Liver (tissue), 9 donors: ENCODE measurements around the gene DHCR7. TPM values are rescaled to one million over a fixed set of nuclear protein-coding genes. Genes with fewer than 3 reads are reported as not detected.

Source experiments
- DNase-seq: peaks from one replicate; pipeline ENCODE4 v3.0.0-alpha.2; 2017; ENCODE audit warnings: low spot score
- H3K27ac ChIP-seq, 2 donors: one replicate each; pipeline ENCODE4 v1.7.0; 2013; ENCODE audit warnings: inconsistent platforms in 2 of 2, low read length in 2 of 2, control low read depth in 1 of 2, low read depth in 1 of 2, mild to moderate bottlenecking in 1 of 2
- H3K27me3 ChIP-seq, 4 donors: one replicate each; pipeline versions ENCODE4 v1.6.1 to v1.7.0; 2013; ENCODE audit warnings: low read length in 3 of 4, inconsistent platforms in 1 of 4, mild to moderate bottlenecking in 1 of 4, moderate library complexity in 1 of 4; ENCODE audit not compliant: control insufficient read depth in 4 of 4, insufficient read depth in 4 of 4
- H3K36me3 ChIP-seq, 4 donors: one replicate each; pipeline versions ENCODE4 v1.6.1 to v1.7.0; 2013; ENCODE audit warnings: low read length in 3 of 4, mild to moderate bottlenecking in 3 of 4, low read depth in 1 of 4, moderate library complexity in 1 of 4; ENCODE audit not compliant: control insufficient read depth in 4 of 4, insufficient read depth in 3 of 4
- H3K4me1 ChIP-seq, 4 donors: one replicate each; pipeline versions ENCODE4 v1.6.1 to v1.7.0; 2013; ENCODE audit warnings: low read length in 3 of 4, mild to moderate bottlenecking in 3 of 4, moderate library complexity in 1 of 4; ENCODE audit not compliant: control insufficient read depth in 4 of 4, insufficient read depth in 4 of 4
- H3K4me3 ChIP-seq, 3 donors: one replicate each; pipeline versions ENCODE4 v1.6.1 to v1.7.0; 2013; ENCODE audit warnings: low read length in 3 of 3, control low read depth in 1 of 3, low read depth in 1 of 3, mild to moderate bottlenecking in 1 of 3
- H3K9ac ChIP-seq, 2 donors: one replicate each; pipeline ENCODE4 v1.7.0; 2013; ENCODE audit warnings: low read length in 2 of 2, mild to moderate bottlenecking in 2 of 2, moderate library complexity in 2 of 2, control low read depth in 1 of 2, low read depth in 1 of 2
- H3K9me3 ChIP-seq, 4 donors: one replicate each; pipeline versions ENCODE4 v1.6.1 to v1.7.0; 2013; ENCODE audit warnings: low read length in 3 of 4; ENCODE audit not compliant: control insufficient read depth in 4 of 4
- ATF3 ChIP-seq: IDR thresholded peaks from 2 replicates; pipeline ENCODE4 v1.6.1; 2016; ENCODE audit warnings: antibody characterized with exemption
- CTCF ChIP-seq: fragments of 150-350 bp; IDR thresholded peaks from 2 replicates; pipeline ENCODE4 v1.5.1; 2017; ENCODE audit warnings: improper control_type of control experiment, low read depth, low read length; ENCODE audit not compliant: missing input control
- EGR1 ChIP-seq, 2 donors: IDR thresholded peaks; 2 replicates each; pipeline ENCODE4 v1.6.1; 2016 to 2018; ENCODE audit warnings: antibody characterized with exemption in 2 of 2, low read depth in 2 of 2
- FOXA1 ChIP-seq: IDR thresholded peaks from 2 replicates; pipeline ENCODE4 v1.6.1; 2016; ENCODE audit warnings: antibody characterized with exemption
- FOXA2 ChIP-seq: IDR thresholded peaks from 2 replicates; pipeline ENCODE4 v1.6.1; 2016; ENCODE audit warnings: antibody characterized with exemption
- GABPA ChIP-seq, 2 donors: IDR thresholded peaks in 1 of 2; conservative IDR thresholded peaks in 1 of 2; 2 replicates each; pipeline ENCODE4 v1.6.1; 2016; ENCODE audit warnings: antibody characterized with exemption in 2 of 2, mild to moderate bottlenecking in 1 of 2, moderate library complexity in 1 of 2
- HNF4A ChIP-seq, 2 donors: conservative IDR thresholded peaks; 2 replicates each; pipeline ENCODE4 v1.6.1; 2016; ENCODE audit warnings: antibody characterized with exemption in 2 of 2, mild to moderate bottlenecking in 2 of 2
- HNF4G ChIP-seq: IDR thresholded peaks from 2 replicates; pipeline ENCODE4 v1.6.1; 2016; ENCODE audit warnings: antibody characterized with exemption
- JUND ChIP-seq, 2 donors: IDR thresholded peaks; 2 replicates each; pipeline ENCODE4 v1.6.1; 2016; ENCODE audit warnings: antibody characterized with exemption in 2 of 2
- NR2F2 ChIP-seq: IDR thresholded peaks from 2 replicates; pipeline ENCODE4 v1.6.1; 2016; ENCODE audit warnings: antibody characterized with exemption
- RAD21 ChIP-seq, 2 donors: IDR thresholded peaks; 2 replicates each; pipeline ENCODE4 v1.6.1; 2016; ENCODE audit warnings: antibody characterized with exemption in 2 of 2, mild to moderate bottlenecking in 2 of 2
- REST ChIP-seq: IDR thresholded peaks from 2 replicates; pipeline ENCODE4 v1.6.1; 2016; ENCODE audit warnings: antibody characterized with exemption, mild to moderate bottlenecking
- RXRA ChIP-seq, 2 donors: IDR thresholded peaks; 2 replicates each; pipeline ENCODE4 v1.6.1; 2017 to 2018; ENCODE audit warnings: antibody characterized with exemption in 2 of 2, mild to moderate bottlenecking in 1 of 2
- SP1 ChIP-seq: IDR thresholded peaks from 2 replicates; pipeline ENCODE4 v1.6.1; 2018; ENCODE audit warnings: antibody characterized with exemption, mild to moderate bottlenecking
- TAF1 ChIP-seq: conservative IDR thresholded peaks from 2 replicates; pipeline ENCODE4 v1.6.1; 2016; ENCODE audit warnings: antibody characterized with exemption, mild to moderate bottlenecking
- YY1 ChIP-seq: IDR thresholded peaks from 2 replicates; pipeline ENCODE4 v1.6.1; 2016; ENCODE audit warnings: antibody characterized with exemption, mild to moderate bottlenecking
- WGBS: extraction: QIAGEN DNeasy Blood & Tissue Kit; methylation state at CpG from one replicate; pipeline ENCODE4 v1.1.7; 2013; 5-methylcytosine and 5-hydroxymethylcytosine counted together
- polyA plus RNA-seq, 2 donors: library from polyadenylated mRNA; stranded (reverse) in 1 of 2; unstranded in 1 of 2; fragments of 200-250 nt in 1 of 2; fragments of >200 nt in 1 of 2; fragmentation: Nextera tagmentation in 1 of 2; extraction: Ambion mirVana in 1 of 2; gene quantifications; one replicate each; pipeline versions ENCODE4 v1.2.1 to v1.2.3, GENCODE V29; 2013 to 2015
- total RNA-seq, 2 donors: library from RNA; depleted of rRNA; stranded (reverse); fragments of >200 nt; gene quantifications; one replicate each; pipeline ENCODE4 v1.2.3, GENCODE V29; 2014
- TF ChIP-seq, protein P1 (sequence below): IDR thresholded peaks from 2 replicates; pipeline ENCODE4 v1.6.1; 2016; ENCODE audit warnings: antibody characterized with exemption
- TF ChIP-seq, protein P2 (sequence below): IDR thresholded peaks from 2 replicates; pipeline ENCODE4 v1.6.1; 2016; ENCODE audit warnings: antibody characterized with exemption
- donor health status: healthy.
- donor health status: healthy.
- donor health status: healthy.
- donor health status: healthy.
- donor health status: healthy.

The DHCR7 gene
- total and polyA plus RNA-seq, 4 donors, result 56.9 to 224 (median 172) TPM

GRCh38 chr11:71446150-71446549, 2.0 kb downstream of the DHCR7 start:
- 97% methylated on average over 1 of the region's 1 CpG for WGBS
- H3K9ac ChIP-seq, result no peak overlapping the region
- H3K9me3 ChIP-seq, result no peaks in the 10 kb centered on the region

More at GRCh38 chr11:71446150-71446549, 2.0 kb downstream of the DHCR7 start:
- TF ChIP-seq REST, result no peak
- no peak for TF ChIP-seq EGR1 (IDR thresholded peaks at IDR 0.05; ENCODE audit: low read depth in 2 of 2)
- TF ChIP-seq YY1, result no peak
- no peak for TF ChIP-seq ATF3
- TF ChIP-seq GABPA (IDR thresholded peaks at IDR 0.05 in 1 of 2, conservative IDR thresholded peaks at IDR 0.05 in 1 of 2), result no peak
- no peak for TF ChIP-seq HNF4A (conservative IDR thresholded peaks at IDR 0.05)
- no peak for TF ChIP-seq FOXA2
- no peak for TF ChIP-seq FOXA1
- no peak for TF ChIP-seq NR2F2
- no peak for TF ChIP-seq SP1
- no peak for TF ChIP-seq CTCF
- no peak for TF ChIP-seq TAF1
- TF ChIP-seq RXRA (IDR thresholded peaks at IDR 0.05), result no peak
- TF ChIP-seq RAD21 (IDR thresholded peaks at IDR 0.05), result no peak
- TF ChIP-seq HNF4G, result no peak
- TF ChIP-seq, protein P1, sequence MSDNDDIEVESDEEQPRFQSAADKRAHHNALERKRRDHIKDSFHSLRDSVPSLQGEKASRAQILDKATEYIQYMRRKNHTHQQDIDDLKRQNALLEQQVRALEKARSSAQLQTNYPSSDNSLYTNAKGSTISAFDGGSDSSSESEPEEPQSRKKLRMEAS, result no peak
- TF ChIP-seq JUND (IDR thresholded peaks at IDR 0.05), result no peak
- TF ChIP-seq, protein P2, sequence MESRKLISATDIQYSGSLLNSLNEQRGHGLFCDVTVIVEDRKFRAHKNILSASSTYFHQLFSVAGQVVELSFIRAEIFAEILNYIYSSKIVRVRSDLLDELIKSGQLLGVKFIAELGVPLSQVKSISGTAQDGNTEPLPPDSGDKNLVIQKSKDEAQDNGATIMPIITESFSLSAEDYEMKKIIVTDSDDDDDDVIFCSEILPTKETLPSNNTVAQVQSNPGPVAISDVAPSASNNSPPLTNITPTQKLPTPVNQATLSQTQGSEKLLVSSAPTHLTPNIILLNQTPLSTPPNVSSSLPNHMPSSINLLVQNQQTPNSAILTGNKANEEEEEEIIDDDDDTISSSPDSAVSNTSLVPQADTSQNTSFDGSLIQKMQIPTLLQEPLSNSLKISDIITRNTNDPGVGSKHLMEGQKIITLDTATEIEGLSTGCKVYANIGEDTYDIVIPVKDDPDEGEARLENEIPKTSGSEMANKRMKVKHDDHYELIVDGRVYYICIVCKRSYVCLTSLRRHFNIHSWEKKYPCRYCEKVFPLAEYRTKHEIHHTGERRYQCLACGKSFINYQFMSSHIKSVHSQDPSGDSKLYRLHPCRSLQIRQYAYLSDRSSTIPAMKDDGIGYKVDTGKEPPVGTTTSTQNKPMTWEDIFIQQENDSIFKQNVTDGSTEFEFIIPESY, result no peak
- no peak overlapping the region for H3K4me3 ChIP-seq
- no peak for DNase-seq
- H3K4me1 ChIP-seq, result peaks cover 3 to 34% (median 16%) of the 10 kb centered on the region in 4 donors
- H3K27me3 ChIP-seq, result no peaks in the 10 kb centered on the region
- H3K36me3 ChIP-seq, result peaks cover 9 to 36% (median 27%) of the 10 kb centered on the region in 4 donors
- no peak overlapping the region for H3K27ac ChIP-seq
